ENCODE results near the gene ARID3C.
A peak's percentile ranks its signal among the peaks of the same experiment; 100 is the strongest.

ARID3C gene

GRCh38 chr9:34646211-34647083 is 17.6 kb upstream of the ARID3C start, which contains the start of gene GALT (continued):
- TF ChIP-seq ZNF155 (tag by site-specific recombination; IDR thresholded peaks at IDR 0.05) (no peak), SP3 (tag by site-specific recombination; IDR thresholded peaks at IDR 0.05) (peak; percentile 65), ZEB2 (tag by site-specific recombination; IDR thresholded peaks at IDR 0.05) (peak; percentile 70; the same call in 1 of the 2 replicates), ZNF214 (tag by site-specific recombination; IDR thresholded peaks at IDR 0.05; ENCODE audit: borderline replicate concordance) (no peak), ZNF169 (tag by site-specific recombination; IDR thresholded peaks at IDR 0.05) (no peak), ZNF394 (tag by site-specific recombination; IDR thresholded peaks at IDR 0.05; ENCODE audit: borderline replicate concordance) (peak; percentile 49; the same call in 1 of the 2 replicates), ZNF501 (tag by site-specific recombination; IDR thresholded peaks at IDR 0.05) (no peak), ZNF830 (tag by site-specific recombination; IDR thresholded peaks at IDR 0.05; ENCODE audit: low read depth) (no peak), HIC1 (tag by site-specific recombination; IDR thresholded peaks at IDR 0.05) (0 out of 2 replicates have a peak, but pooled peaks have one; percentile 20), ZNF785 (tag by site-specific recombination; IDR thresholded peaks at IDR 0.05) (no peak), ZBTB8A (tag by site-specific recombination; IDR thresholded peaks at IDR 0.05) (peak; percentile 36), FEZF1 (tag by site-specific recombination; IDR thresholded peaks at IDR 0.05) (no peak), KLF8 (tag by site-specific recombination; IDR thresholded peaks at IDR 0.05) (no peak), KLF7 (tag by site-specific recombination; IDR thresholded peaks at IDR 0.05; ENCODE audit: borderline replicate concordance) (no peak), ZNF585B (tag by site-specific recombination; IDR thresholded peaks at IDR 0.05) (no peak), ZBTB49 (tag by site-specific recombination; IDR thresholded peaks at IDR 0.05; ENCODE audit: low read depth) (no peak), ZNF239 (tag by site-specific recombination; IDR thresholded peaks at IDR 0.05) (no peak), SCRT2 (tag by site-specific recombination; IDR thresholded peaks at IDR 0.05) (no peak), ZNF121 (tag by site-specific recombination; IDR thresholded peaks at IDR 0.05) (no peak), ZNF510 (tag by site-specific recombination; IDR thresholded peaks at IDR 0.05; ENCODE audit: insufficient replicate concordance) (no peak), ZNF16 (tag by site-specific recombination; IDR thresholded peaks at IDR 0.05; ENCODE audit: low read depth) (no peak), ZNF311 (tag by site-specific recombination; IDR thresholded peaks at IDR 0.05; ENCODE audit: borderline replicate concordance) (no peak), ZNF701 (tag by site-specific recombination; IDR thresholded peaks at IDR 0.05) (no peak), PRDM4 (tag by site-specific recombination; IDR thresholded peaks at IDR 0.05) (no peak), ZSCAN23 (tag by site-specific recombination; IDR thresholded peaks at IDR 0.05) (no peak)
- TF ChIP-seq, protein P1, sequence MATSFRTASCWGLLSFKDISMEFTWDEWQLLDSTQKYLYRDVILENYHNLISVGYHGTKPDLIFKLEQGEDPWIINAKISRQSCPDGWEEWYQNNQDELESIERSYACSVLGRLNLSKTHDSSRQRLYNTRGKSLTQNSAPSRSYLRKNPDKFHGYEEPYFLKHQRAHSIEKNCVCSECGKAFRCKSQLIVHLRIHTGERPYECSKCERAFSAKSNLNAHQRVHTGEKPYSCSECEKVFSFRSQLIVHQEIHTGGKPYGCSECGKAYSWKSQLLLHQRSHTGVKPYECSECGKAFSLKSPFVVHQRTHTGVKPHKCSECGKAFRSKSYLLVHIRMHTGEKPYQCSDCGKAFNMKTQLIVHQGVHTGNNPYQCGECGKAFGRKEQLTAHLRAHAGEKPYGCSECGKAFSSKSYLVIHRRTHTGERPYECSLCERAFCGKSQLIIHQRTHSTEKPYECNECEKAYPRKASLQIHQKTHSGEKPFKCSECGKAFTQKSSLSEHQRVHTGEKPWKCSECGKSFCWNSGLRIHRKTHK (tag by site-specific recombination; IDR thresholded peaks at IDR 0.05) = no peak
- TF ChIP-seq, protein P2, sequence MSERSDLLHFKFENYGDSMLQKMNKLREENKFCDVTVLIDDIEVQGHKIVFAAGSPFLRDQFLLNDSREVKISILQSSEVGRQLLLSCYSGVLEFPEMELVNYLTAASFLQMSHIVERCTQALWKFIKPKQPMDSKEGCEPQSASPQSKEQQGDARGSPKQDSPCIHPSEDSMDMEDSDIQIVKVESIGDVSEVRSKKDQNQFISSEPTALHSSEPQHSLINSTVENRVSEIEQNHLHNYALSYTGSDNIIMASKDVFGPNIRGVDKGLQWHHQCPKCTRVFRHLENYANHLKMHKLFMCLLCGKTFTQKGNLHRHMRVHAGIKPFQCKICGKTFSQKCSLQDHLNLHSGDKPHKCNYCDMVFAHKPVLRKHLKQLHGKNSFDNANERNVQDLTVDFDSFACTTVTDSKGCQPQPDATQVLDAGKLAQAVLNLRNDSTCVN (tag by site-specific recombination; optimal IDR thresholded peaks at IDR 0.05) = peak; percentile 57
